Measurements from ENCODE around the gene RAP1A.
A peak's percentile ranks its signal among the peaks of the same experiment; 100 is the strongest.

The RAP1A gene

DNA sequence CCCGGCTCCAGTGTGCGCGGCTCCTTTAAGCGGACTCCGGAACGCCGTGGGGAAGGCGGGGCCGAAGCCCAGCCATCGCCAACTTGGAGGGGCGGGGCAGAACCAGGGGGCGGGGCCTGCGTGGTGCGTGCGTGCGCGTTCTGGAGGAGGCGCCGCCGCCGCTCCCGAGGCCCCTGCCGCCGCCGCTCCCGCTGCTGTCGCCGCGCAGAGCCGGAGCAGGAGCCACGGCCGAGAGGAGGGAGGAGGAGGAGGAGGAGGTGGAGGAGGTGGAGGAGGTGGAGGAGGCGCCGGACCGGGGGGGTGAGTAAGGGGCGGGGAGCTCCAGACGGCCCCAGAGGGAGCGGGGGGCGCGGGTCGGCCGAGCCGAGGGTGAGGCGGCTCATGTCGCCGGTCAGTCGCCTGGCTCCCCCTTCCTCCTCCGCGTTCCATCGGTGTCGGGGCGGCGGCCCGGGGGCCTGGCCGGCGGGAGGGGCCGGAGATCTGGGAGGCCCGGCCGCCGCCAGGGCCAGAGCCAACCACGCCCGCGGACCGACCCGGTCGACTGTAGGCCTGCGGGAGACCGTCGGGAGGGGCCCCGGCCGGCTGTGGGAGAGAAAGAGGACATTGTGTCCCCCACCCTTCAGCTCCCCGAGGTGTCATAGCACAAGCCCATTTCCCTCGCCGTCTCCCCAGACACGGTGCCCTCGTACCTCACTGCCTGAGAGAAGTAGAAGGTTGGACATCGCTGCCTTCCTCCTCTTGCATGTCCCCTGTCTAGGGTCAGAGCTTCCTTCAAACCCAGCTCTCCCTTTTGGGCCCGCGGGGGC is at the start of gene RAP1A:
Gene RAP1A, plus strand, starts transcription at position 155 of the 806 bp plus-strand sequence. CDS start 71,572 bp downstream, outside the sequence.
- peak; percentile 94 for DNase-seq (ENCODE audit: low spot score)

DNA sequence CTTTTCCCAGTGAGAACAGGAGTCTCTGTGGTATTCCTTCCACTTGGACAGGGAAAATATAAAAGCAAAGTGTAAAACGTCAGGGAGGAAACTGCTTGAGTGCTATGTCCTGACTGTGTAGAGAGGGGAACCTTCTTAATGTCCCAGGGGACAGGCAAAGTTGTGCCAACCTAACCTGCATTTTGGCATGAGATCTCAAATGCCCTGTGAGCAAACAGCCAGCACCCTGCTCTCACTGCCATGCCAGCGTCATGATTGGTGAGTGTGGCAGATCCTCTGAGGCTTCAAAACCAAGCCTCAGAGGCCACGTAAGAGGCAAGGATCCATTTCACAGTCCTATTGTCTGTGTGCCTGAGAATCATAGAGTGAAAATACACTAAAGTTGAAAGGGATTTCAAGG is 49.7 kb upstream of the RAP1A start:
- no peak for DNase-seq (ENCODE audit: low spot score)

DNA sequence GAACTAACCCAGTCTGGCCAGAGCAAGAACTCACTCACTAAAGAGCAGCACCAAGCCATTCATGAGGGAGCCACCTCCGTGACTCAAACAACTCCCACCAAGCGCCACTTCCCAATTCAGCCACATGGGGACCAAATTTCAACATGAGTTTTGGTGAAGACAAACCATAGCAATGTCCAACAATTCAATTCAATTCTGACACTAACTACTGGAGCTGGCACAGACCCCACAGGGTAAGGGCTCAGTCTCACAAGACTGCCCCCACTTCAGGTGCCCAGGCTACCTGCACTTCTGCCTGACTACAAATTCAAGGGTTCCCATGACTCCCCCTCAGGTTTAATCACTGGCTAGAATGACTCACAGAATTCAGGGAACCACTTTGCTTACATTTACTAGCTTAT is 48.8 kb upstream of the RAP1A start:
- DNase-seq (ENCODE audit: low spot score) = peak; percentile 46

DNA sequence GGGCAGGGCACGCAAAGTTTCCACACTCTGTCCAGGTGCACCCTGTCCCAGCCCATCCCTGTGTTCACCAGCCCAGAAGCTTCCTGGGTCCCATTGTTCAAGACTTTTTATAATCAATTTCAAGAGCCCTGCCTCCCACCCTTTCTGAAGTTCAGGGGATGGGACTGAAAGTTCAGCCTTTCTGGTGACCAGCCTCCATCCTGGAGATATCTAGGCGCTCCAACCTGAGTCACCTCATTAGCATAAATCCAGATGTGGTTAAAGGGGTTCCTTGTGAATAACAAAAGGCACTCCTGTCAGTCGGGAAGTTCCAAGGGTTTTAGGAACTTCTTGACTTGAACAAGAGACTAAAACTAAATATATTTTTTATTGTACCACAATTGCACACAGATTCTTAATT is 48.4 kb upstream of the RAP1A start:
- DNase-seq (ENCODE audit: low spot score) = no peak

DNA sequence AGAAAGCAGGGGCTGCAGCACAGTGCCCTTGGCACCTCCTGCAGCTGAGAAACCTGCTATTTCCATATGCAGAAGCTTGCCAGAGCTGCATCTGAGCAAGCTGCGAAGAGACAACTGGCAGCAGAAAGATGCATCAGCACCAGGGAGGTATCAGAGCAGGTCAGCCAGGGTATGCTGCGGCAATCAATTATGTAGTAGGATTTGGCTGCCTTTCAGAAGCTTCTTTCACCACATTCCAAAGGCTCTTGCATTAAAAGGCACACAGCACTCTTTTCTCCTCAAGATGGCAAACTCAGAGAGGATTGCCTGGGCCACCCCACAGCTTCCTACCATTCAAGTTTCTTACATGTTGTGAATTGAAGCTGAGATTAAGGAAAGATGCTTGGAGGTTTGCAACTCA is 47.6 kb upstream of the RAP1A start:
- no peak for DNase-seq (ENCODE audit: low spot score)

DNA sequence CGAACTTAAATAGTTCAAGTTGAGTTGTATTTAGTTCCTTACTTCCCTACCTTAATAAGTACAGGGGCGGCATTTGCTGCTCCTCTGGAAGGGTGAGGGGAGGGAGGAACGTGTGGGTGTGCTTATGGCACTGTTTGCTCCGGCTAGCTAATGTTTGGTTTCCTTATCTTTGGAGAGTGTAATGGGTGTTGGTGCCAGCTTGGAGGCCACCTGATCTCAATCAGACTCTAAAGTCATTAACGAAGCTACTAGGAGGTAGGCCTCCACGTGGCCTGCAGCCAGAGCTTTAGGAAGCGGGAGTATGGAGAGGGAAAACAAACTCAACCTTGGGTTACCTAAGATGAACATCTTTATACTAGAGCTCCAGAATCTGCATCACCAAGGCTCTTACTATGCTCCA is 43.0 kb upstream of the RAP1A start:
- DNase-seq (ENCODE audit: low spot score) = peak; percentile 44

DNA sequence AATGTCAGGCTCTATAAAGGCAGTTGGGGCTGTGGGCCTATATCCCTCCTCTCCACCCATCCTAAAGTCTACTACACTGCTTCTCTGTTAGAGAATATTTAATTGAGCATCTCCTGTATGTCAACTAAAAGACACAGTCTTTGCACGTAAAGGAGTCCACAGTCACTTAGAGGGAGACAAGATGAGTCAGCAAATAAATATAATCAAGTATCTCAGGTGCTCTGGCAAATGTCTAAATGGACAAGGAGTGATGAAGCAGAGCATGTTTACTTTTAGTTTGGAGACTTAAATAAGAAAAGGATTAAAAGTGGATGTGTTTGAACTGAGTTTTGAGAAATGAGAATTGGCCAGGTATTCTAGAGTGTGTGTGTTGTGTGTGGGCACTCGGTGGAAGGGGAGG is 41.8 kb upstream of the RAP1A start:
- no peak for DNase-seq (ENCODE audit: low spot score)

DNA sequence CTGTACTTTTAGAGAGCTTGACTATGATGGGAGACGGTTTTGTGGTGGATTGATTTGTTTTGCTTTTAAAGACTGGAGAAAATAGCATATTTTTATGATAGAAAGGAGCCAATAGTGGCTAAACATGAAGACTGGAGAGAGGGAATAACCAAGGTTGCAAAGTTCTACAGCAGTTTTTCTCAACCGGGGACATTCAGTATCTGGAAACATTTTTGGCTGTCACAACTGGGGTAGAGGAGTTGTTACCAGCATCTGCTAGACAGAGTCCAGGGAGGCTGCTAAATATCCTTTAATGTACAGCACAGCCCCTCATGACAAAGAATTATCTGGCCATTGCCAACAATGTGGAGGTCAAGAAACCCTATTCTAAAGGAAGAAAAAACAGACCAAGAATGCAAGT is 38.4 kb upstream of the RAP1A start:
- no peak for DNase-seq (ENCODE audit: low spot score)

DNA sequence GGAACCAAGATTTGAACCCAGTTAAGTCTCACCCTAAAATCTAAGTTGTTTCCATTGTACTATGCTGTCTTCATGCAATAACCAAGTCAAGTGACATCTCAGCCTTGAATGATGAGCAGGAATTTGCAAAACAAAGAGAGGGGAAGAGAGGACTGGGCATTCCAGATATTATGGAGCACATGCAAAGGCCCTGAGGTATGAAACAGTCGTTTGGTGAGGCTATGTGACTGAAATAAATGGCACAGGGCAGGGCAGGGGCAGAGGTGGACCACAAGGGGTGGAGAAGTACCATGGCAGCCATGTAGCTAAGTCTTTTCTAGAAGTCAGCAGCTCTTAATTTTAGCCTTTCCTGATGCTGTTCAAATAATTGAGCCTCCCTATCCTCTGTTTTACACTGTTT is 37.6 kb upstream of the RAP1A start:
- no peak for DNase-seq (ENCODE audit: low spot score)

DNA sequence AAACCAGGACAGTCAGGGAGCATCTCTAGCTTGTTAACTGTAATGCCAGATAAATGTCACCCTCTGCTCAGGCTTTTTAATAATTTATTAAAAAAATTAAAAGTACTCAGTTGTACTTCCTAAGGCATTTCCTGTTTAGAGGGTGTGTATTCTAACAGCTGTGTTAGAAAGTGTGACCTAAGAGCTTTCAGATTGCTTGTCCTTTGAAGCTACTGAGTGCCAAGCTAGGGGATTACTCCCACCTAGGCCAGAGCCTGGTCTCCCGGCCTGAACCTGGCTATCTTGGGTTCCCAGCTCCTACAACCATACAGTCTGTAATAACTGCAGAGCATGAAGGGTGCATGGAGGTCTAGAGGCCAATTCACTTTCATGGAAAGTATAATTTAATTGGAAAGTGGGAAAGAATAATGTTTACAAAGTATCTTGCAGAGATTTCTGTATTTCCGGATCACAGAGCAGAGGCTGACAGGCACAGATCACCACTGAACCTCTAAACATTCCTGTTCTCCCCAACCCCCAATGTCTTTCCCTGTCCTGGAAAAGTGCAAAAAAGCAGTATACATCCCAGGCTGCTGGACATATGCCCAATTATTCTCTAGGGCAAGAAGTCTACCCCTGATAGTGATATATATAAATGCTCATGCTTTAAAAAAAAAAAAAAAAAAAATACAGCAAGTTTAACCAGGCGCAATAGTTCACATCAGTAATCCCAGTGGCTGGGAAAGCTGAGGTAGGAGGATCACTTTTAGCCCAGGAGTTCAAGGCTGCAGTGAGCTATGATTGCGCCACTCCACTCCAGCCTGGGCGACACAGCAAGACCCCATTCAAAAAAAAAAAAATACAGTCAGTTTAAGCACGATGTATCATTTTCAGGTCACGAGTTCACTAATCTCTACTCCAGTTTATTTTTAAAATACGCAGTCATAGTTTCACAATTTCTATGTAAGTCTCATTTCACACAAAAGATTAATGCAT is 36.7 kb upstream of the RAP1A start:
- no peak for DNase-seq (ENCODE audit: low spot score)

DNA sequence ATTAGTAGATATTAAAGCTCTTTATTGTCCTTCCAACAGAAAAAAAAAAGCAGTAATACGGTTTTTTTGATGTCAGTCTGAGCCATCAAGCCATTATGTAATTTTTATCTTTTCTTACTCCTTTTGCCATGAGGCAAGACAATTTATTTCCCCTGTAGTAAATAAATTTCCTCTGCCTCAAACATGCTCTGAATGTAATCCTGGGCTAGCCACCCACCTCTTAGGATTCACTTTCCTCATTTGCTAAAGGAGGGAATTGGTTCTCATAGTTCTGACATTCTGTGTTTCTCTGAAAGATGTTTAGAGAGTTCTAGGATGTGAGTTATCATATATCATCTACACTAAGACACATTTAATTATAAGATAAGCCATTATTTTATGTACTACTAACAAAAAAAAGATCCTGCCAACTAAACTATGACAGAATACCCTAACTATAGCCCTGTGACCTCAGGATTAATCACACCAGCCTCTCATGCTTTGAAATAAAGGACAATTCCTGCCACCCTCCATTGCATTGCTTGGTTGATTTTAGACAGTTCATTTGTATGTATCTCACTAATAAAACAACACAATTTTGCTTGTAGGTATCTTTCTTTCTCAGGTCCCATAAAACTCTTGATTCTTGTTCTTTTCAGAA is 34.0 kb upstream of the RAP1A start:
- DNase-seq (ENCODE audit: low spot score) = no peak

DNA sequence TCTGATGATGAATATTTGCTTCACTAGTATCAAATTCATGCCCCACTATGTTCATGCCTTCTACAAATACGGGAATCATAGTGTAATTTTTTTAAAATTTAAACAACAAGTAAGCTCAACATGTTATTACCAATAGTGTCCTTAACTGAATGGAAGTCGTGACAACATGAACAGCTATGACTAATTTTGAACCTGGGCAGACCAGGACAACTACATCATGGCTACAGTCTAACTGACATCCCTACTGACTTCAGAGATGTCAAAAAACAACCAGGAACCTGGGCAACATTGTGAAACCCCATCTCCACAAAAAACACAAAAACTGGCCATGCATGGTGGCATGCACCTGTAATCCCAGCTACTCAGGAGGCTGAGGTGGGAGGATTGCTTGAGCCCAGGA is 33.5 kb upstream of the RAP1A start:
- DNase-seq (ENCODE audit: low spot score) = no peak

DNA sequence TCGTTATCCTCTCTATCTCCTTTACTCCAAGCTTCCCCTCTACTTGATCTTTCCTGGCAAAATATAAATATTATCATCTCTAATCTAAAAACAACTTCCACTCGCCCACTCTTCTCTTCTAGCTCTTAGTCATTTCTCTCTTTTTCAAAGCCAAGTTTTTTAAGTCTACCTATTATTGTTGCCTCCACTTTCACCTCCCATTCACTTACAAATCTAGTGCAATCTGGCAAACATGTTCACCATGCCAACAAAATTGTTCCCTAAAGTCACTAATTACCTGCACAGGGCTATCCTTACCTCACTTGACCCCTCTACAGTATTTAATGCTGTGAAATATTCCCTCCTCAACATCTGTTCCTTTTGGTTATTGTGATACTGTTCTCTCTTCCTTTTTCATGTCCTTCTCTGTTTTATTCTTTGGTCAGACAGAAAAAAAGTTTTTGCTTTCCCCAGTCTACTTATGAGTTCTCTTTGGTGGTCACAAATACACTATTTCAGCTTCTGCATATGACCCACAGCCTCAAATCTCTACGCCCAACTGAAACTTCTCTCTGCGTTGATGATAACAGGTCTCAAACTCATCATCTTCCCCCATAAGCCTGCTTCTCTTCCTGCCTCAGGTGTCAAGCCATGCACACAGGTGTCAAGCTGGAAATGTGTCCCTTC is 31.9 kb upstream of the RAP1A start:
- no peak for DNase-seq (ENCODE audit: low spot score)

DNA sequence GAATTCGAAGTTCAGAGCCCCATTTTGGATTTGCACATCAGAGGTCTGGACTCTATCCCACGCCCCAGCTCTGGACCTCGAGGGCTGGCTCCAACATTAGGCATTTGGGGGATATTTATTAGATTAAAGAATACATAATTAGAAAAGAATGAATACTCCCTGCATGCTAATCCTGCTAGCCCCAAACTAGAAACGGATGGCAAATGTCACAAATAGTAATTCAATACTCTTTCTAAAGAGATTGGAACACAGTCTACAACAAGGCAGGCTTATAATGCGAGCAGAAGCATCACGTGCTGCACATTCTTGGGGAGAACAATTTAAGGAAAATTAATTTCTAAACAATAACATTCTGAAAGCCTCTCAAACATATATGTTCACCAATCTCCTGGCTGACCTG is 27.7 kb upstream of the RAP1A start:
- no peak for DNase-seq (ENCODE audit: low spot score)

DNA sequence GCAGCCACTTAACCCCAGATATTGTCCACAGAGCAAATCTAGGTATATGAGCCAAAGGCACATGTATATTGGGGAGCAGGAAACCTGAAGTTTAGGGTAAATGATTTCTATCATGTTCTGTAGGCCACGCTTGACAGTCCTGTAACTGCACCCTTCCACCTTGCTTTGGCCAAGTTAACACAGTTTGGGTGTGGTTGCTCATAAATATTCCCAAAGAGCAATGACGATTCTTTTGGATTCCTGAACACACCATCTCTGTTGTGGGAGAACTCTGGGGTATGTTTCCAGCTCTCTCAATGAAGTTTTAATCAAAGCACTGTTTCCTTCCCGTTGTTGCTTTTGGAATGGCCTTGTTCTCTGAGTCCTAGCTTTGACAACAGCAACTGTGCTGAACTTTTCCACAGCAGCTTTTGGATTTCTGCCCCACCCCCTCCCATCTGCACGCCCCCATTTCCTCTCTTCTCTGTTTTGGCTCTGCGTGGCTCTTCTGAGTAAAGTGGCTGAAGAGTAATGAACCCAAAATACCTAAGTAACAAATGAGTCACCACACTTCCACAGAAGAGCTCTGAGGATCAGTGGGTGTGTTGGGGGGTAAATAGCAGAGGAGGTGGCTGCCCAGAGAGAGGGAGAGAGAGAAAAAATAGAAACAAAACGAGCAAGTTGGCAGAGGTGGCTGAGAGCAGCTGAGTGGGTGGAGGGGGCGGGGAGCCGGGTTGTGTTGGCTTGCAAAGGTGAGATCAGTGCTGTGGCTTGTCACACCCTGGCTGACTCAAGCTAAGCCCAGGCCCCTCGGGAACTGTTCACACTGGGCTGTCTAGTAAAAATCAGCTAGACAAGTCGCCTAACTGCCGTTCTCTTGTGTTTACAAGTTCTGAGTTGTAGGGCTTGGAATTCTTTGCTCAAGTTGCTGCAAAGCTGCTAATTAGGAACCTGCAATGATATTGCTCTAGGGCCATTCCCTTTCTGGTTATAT is 26.9 kb upstream of the RAP1A start:
- peak; percentile 82 for DNase-seq (ENCODE audit: low spot score)

DNA sequence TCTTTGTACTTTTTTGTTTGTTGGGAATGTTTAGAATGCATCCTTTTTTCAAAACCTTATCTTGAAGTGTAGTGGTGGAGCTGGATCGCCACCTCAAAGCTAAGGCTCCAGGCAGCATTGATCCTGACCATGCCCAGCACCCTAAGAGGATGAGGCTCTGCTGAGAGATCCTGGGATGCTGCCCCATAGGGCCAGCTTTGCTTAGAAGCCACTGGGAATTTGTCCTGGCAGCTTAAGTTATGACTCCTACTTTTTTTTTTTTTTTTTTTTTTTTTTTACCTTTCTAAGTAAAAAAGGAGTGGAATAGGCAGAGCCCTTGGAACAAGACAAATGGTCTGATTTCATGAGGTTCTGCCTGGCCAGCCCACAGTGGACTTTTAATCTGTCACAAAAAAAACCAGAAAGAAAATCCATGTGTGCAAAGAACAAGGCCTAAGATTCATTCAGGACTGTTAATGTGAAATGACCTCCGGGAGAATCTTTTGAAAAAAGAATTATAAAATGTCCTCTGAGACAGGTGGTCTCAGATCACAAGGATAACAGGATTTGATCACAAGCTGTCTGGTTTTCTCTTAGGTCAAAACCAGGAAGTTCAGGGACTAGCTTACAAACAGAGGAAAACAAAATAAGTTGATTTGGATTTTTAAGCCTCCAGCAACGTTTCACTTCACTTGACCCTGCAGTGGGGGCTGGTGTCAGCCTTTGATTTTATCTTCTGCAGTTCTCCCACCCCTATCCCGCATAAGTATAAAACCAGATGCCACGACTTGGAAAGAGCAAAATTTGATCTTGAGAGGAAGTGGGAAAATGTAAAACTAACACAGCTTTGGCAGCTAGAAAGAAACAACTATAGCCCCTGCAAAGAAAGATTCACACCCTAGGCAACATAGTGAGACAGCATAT is 25.9 kb upstream of the RAP1A start:
- no peak for DNase-seq (ENCODE audit: low spot score)

DNA sequence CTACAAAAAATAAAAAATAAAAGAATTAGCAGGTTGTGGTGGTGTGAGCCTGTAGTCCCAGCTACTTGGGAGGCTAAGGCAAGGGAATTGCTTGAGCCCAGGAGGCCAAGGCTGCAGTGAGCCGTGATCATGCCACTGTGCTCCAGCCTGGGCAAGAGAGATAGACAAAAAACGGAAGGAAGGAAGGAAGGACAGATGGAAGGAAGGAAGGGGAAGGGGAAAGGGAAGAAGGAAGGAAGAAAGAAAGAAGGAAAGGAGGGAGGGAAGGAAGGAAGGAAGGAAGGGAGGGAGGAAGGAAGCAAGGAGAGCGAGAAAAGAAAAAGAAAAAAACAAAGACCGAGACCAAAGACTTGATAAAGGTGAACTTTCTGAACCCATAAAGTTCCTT is 25.3 kb upstream of the RAP1A start:
- no peak for DNase-seq (ENCODE audit: low spot score)

DNA sequence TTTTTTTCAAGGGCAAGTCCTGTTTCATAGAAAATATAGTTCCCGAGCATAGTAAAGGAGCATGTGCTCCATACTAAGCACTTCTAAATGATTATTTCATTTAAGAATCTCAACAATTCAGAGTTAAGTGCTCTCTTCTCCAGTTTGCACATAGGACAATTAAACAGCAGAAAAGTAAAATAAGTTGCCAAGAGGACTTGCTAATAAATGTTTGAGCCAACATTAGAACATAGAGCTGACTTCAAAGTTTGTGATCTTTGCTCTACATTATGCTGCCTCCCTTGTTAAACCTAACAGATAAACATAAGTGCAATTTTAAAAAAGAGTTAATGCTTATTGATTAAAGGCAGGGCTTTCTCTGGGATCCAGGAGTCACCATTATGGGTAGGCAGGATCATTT is 23.8 kb upstream of the RAP1A start:
- DNase-seq (ENCODE audit: low spot score) = no peak

DNA sequence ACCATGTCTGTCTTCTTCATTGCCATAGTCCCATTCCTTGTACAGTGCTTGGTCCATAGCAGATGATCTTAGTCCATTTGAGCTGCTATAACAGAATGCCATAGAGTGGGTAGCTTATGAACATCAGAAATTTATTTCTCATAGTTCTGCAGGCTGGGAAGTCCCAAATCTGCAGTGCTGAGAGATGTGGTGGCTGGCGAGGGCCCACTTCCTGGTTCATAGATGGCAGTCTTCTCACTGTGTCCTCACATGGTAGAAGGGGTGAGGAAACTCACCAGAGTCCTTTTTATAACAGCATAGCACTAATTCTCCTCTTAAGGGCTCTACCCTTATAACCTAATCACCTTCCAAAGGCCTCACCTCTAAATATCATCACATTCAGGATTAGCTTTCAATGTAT is 23.1 kb upstream of the RAP1A start:
- DNase-seq (ENCODE audit: low spot score) = no peak

DNA sequence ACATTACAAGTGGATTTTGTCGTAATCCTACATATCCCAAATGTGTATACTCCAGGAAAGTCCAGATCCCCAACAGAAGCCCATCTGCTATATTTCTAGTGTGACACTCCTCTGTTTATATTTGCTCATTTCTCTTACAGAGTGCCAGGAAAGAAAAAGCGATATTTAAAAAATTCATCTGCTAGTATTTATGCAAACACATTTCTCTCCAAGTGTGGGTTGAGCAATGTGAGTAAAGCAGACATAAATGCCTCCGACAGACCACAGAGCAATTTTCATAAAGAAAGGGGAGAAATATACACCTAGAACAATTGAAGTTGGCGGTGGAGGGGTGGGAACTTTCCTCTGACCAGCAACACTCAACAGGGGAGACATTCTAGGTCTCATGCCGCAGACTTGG is 22.2 kb upstream of the RAP1A start:
- no peak for DNase-seq (ENCODE audit: low spot score)

Data from hematopoietic multipotent progenitor cell treated with erythropoietin and hydrocortisone succinate and interleukin-3 and kit ligand, for 15 days (in vitro differentiated cells).